HUDEP-2 (cell line): Measurements from ENCODE around the gene ZNF177.
"Not testable (repeated sequence)": the region's sequence is repeated elsewhere in the genome, so short reads cannot be mapped to it uniquely, and the experiment has no call there.

ENCODE experiments used
- DNase-seq, 76 experiments: peaks; one replicate each; lab custom pipeline; 2025; ENCODE audit not compliant: unreplicated experiment in 76 of 76; lab: John Stamatoyannopoulos, UW

Gene ZNF177

GRCh38 chr19:9362905-9363304 lies at the start of gene ZNF177:
TSS of gene ZNF177 (plus strand) at chr19:9363013. CDS start at chr19:9378312, 15,299 bp downstream.
- DNase-seq = peak in 2 of 76 experiments; percentile 2 to 6

DNA sequence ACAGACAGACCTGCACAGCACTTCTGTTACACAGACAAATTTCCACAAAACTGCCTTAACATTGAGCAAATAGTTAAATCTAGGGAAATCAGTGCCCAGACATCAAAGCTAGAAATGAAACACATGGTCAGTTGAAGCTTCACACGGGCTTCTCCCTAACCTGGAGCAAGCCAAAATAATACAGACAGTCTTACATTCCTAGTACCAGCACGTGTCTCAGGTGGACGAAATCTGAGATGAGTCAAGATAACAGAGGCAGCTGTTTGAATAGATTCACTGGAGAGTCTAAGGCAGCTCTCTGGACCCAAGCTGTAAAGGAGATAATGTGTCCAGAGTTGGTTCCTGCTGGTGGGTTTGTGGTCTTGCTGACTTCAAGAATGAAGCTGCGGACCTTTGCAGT lies 49.1 kb upstream of the ZNF177 start:
- DNase-seq = no peak

GRCh38 chr19:9321338-9321737 lies 41.5 kb upstream of the ZNF177 start:
- no peak for DNase-seq

- not testable (repeated sequence) for DNase-seq
These were observed 41.1 kb upstream of the ZNF177 start for GRCh38 chr19:9321756-9322155.

DNA sequence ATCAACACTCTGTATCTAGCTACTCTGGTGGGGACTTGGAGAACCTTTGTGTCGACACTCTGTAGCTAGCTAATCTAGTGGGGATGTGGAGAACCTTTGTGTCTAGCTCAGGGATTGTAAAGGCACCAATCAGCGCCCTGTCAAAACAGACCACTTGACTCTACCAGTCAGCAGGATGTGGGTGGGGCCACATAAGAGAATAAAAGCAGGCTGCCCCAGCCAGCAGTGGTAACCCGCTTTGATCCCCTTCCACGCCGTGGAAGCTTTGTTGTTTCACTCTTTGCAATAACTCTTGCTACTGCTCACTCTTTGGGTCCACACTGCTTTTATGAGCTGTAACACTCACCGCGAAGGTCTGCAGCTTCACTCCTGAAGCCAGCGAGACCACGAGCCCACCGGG lies 40.6 kb upstream of the ZNF177 start:
- not testable (repeated sequence) for DNase-seq

DNA sequence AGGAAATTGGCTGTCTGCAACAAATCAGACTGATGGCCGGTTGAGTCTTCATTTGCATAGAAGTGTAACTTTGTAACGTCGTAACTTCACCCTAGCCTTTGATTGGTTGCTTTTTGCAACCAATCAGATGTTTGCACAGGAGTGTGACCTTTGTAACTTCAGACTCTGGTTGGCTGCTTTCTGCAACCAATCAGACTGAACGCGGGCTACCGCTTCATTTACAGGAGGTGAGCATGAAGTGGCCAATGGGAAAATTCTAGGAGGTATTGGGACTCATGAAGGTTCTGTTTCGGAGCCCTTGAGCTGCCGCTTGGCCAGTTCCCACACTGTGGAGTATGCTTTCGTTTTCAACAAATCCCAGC lies 39.3 kb upstream of the ZNF177 start:
- peak in 45 of 76 experiments; percentile 20 to 79 (median 48) for DNase-seq

DNA sequence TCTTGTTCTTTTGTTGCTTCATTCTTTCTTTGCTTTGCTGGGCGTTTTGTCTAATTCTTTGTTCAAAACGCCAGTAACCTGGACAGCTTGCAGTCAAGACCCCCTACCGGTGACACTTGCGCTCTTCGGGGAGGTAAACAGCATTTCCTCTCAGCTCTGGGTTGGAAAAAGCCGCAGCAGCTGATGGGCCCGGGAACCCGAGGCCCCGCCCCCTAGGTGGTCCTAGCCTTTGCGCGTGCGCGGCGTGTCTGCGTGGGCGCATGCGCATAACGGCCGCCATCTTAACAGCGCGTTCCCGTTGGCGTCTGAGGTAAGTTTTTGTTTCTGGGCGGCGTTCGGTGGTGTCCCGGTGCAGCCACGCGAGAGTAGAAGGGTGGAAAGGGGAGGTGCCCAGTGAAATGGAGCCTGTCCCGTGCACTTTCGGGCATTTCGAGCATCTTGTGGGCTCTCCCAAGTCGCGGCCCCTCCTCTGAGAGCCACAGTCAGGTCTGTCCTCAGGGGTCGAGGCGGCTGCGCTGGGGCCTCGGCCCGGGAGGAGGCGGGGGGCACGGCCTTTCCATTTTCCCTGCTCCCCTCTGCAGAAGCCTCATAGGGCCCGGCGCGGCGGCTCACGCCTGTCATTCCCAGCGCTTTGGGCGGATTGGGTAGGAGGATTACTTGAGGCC lies 38.8 kb upstream of the ZNF177 start, which contains the start of gene ZNF559:
Gene ZNF559 (plus strand): TSS at position 261 of the 665 bp plus-strand sequence. CDS start 14,371 bp downstream, outside the sequence.
- peak; percentile 64 to 97 (median 93) for DNase-seq

DNA sequence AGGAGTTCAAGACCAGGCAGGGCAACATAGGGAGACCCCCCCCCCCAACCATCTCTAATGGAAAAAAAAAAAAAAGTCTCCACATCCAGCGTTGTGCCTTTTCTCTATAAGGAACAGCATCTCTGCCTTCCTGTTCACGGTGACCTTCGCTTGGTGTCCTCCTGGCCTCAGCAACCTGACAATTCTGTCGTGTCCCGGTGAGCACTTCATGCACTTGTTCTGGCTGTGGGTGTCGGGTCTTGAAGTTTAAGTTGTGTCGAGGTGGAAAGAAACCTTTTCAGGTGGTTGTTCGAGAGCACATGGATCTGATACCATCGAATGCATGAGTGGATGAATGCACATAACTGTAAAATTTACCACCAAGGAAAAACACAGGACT lies 38.2 kb upstream of the ZNF177 start:
- DNase-seq = peak in 4 of 76 experiments; percentile 2 to 43 (median 11)

DNA sequence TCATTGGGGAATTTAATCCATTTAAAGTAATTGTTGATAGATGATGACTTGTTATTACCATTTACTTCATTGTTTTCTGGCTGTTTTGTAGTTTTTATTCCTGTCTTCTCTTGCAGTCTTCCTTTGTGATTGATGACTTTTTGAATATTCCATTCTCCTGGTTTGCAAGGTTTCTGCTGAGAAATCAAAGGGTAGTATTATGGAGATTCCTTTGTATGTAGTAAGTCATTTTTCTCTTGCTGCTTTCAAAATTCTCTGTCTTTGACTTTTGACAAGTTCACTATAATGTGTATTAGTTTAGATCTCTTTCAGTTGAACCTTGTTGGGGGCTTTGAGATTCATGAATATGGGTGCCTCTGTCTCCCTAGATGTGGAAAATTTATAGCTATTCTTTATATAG lies 32.8 kb upstream of the ZNF177 start:
- DNase-seq = no peak

DNA sequence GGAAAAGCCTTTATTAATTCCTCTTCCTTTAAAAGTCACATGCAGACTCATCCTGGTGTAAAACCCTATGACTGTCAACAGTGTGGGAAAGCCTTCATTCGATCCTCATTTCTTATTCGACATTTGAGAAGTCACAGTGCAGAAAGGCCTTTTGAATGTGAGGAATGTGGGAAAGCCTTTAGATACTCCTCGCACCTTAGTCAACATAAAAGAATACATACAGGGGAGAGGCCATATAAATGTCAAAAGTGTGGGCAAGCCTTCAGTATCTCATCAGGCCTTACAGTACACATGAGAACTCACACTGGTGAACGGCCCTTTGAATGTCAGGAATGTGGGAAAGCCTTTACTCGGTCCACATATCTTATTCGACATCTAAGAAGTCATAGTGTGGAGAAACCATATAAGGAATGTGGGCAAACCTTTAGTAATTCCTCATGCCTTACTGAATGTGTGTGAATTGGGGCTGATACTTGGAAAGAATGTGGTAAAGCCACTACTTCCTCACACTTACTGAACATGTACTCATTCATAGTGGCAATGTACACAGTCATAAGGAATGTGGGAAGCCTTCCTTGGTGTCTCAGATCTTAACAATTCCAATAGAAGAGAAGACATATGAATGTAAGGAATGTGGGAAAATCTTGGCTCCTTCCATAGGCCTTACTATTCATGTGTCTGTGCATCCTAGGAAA lies 20.1 kb upstream of the ZNF177 start:
- DNase-seq = no peak

- DNase-seq = no peak
These were observed 17.8 kb upstream of the ZNF177 start for GRCh38 chr19:9345005-9345404.

GRCh38 chr19:9348253-9348652 lies 14.6 kb upstream of the ZNF177 start:
- DNase-seq = no peak

DNA sequence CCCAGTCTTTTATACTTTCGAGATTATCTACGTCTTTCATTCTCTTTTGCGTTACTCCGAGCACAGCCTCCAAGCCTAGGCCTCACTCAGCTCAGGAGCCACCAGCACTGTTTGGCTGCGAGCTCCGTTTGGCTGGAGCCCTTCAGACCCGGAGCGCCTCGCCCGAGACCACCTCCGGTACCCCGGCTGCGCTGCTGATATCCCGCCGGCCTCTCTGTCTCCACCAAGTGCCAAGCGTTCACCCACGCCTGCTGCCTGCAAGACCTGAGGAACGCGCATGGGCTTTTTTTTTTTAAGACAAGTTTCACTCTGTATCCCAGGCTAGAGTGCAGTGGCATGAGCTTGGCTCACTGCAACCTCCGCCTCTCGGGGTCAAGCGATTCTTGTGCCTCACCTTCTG lies 14.1 kb upstream of the ZNF177 start:
- no peak for DNase-seq

- no peak for DNase-seq
These were observed 10.3 kb upstream of the ZNF177 start for GRCh38 chr19:9352505-9352904.

GRCh38 chr19:9353011-9353410 lies 9.8 kb upstream of the ZNF177 start:
- DNase-seq = no peak

GRCh38 chr19:9354651-9355050 lies 8.2 kb upstream of the ZNF177 start:
- DNase-seq = no peak

DNA sequence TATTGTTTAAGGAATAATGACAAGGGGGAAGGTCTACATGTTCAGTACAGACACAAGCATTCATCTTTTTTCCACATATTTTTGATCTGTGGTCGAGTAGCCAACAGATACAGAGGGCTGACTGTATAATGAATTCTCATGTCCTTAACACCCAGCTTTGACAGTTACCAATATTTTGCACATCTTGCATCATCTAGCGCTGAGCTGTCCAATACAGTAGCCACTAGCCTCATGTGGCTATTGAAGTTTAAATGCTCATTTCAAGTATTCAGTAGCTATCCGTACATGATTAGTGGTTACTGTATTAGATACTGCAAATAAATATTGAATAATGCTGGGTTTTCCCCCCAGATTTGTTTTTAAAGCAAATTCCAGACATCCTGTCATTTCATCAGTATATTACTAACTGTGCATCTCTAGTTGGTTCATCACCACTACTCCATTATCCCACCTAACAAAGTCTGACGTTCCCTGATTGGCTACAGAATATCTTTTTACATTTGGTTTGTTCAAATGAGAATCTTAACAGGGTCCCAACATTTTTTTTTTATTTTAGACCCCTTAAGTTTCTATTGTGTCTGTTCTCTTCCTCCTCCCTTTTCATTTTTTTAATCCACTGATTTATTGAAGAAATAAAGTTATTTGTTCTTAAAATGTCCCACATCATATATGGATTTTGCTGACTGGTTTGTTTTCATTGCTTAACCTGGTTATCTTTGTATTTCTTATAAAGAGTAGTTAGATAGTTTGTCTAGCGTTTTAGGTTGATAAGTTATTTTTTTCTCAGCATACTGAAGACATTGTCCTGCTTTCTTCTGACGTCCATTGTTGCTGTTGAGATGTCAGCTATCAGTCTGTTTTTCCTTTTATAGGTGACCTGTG lies 8.2 kb downstream of the ZNF177 start:
- DNase-seq = no peak

DNA sequence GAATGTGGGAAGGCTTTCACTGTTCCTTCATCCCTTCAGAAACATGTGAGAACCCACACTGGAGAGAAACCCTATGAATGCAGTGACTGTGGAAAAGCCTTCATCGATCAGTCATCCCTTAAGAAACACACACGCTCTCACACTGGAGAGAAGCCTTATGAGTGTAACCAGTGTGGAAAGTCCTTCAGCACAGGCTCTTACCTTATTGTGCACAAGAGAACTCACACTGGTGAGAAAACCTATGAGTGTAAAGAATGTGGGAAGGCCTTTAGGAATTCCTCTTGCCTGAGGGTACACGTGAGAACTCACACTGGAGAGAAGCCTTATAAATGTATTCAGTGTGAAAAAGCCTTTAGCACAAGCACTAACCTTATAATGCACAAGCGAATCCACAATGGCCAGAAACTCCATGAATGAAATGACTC lies 18.6 kb downstream of the ZNF177 start:
- DNase-seq = no peak

GRCh38 chr19:9406798-9407352 lies 44.1 kb downstream of the ZNF177 start:
- DNase-seq = peak in 67 of 76 experiments; percentile 3 to 91 (median 72)

- no peak for DNase-seq
These were observed 45.0 kb downstream of the ZNF177 start for GRCh38 chr19:9407827-9408226.
